ENCODE measurements around the gene NAP1L1.

Gene NAP1L1

DNA sequence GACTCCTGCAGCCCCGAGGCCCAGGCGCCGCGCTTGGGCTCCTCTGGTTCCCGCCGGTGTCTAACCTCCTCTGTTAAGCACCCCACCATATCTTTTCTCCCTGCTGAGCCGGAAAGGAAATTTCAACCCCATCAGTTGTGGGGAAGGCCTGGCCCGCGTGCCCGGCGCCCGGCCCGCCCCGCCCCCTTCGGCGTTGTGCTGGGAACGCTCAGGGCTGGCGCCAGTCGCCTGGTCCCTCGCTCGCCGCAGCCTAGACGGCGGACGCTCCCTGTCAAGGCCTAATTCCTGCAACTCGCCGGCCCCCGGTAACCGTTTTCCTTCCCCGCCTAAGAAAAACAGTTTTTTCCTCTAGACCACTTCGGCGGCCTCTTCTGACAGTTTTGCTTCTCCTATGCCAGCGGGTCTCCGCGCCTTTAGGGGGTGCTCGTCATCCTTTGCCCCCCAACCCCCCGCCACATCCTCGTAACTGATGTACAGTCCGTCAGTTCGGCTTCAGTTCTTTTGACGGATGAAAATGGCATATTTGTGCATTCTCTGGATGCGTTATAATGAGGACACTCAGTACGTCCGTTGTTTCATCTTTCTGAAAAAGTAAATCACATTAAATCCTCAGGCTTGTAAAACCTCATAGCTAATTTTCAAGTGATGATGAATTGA is 506 bp upstream of the NAP1L1 start:
- DNase-seq (ENCODE audit: low read depth in 2 of 2, low spot score in 1 of 2) = peak; percentile 21 to 26

DNA sequence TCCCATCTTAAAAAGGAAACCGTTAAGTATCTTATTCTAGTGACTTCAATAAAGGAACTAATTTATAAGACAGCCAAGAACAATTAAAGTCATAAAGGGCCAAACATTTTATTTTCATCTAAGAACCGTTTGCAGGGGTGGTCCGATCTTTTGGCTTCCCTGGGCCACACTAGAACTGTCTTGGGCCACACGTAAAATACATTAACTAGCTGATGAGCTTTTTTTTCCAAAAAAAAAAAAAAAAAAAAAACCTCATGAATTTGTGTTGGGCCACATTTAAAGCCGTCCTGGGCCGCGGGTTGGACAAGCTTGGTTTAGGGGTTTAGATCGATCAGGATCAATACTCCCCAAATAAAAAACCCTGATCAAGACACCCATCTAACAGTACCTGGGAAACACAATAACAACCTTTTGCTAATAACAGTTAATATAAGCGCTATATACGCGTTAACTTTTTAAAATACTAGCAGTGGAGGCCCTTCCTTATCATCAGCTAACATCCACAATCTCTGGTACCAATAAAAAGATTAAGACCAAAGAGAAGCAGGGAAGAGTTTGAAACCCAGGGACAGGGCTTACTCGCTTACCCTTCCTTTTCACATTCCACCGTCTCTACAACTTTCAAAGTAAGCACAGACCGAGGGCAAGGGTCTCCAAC is 1.1 kb downstream of the NAP1L1 start:
- no peak for DNase-seq (ENCODE audit: low read depth in 2 of 2, low spot score in 1 of 2)

DNA sequence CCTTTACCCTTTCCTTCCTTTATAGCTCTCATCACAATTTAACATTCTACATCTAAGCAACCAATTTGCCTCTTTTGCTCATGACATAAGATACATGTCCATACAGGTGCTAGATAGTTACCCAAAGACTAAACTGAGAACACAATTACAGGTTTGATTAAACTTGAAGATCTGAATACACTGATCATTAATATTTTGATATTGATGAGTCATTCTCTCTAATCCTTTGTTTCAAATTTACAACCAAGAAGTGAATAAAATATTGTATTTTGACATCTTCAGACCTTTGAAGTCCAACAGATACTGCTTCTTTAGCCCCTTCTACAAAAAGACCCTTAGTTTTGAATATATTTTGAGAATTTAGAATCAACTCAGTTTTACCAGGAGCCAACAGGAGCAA is 2.6 kb downstream of the NAP1L1 start:
- no peak for DNase-seq (ENCODE audit: low read depth in 2 of 2, low spot score in 1 of 2)

DNA sequence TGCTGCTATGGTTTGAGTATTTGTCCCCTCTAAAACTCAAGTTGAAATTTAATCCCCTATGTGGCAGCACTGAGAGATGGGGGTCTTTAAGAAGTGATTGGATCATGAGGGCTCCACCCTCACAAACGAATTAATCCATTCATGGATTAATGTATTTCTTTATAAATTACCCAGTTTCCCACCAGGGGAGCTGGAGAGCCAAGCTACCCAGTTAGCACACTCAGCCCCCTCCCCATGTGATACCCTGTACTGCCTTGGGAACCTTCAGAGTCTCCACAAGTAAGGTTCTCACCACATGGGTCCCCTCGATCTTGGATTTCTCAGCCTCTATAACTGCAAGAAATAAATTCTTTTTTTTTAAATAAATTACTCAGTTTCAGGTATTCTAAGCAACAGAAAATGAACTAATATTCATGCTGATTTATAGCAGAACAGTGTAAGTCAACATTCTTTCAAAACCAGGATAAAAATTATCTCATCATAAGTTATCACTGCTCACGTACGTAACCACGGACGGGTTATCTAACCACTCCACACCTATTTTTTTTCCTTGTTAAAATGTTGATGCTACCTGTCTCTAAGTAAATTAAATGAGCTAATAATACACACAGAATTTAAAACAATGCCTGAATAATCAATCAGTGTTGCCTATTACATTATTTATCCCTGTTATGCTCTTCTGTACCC is 3.6 kb downstream of the NAP1L1 start:
- no peak for DNase-seq (ENCODE audit: low read depth in 2 of 2, low spot score in 1 of 2)

DNA sequence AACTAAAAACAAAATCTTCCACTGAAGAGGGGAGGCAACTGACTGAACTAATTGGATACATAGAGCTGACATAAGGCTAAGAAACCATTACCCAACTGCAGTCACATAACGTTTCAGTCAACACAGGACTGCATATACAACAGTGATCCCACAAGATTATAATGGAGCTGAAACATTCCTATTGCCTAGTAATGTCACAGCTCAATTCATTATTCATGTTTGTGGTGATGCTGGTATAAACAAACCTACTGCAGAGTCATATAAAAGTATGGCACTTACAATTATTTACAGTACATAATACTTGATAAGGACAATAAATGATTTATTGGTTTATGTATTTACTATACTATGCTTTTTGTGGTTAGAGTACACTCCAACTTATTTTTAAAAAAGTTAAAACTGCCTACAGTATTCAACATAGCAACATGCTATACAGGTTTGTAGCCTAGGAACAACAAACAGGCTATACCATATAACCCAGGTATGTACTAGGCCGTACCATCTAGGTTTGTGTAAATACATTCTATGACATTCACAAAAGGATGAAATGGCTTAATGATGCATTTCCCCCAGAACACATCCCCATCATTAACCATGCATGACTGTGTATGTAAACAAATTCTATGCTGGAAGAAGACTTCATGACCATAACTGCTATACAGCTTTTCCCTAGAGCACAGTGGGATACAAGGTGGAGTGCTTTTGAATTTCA is 4.3 kb downstream of the NAP1L1 start:
- DNase-seq (ENCODE audit: low read depth in 2 of 2, low spot score in 1 of 2) = no peak

DNA sequence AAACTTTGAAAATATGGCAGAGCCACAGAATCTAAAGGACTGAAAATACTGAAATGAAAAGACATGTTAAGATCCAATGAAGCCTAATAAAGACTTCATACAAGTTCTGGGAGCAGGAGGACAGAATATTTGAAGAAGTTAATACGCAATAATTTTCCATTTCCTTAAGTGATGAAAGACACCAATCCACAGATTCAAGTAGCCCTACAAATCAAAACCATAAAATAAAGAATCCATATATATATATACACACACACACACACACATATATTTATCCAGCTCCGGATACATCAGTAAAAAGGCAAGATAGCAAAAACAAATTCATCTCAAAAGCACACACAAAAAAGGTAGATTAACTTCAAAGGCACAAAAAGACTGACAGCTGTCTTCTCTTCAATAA is 5.7 kb downstream of the NAP1L1 start:
- no peak for DNase-seq (ENCODE audit: low read depth in 2 of 2, low spot score in 1 of 2)

DNA sequence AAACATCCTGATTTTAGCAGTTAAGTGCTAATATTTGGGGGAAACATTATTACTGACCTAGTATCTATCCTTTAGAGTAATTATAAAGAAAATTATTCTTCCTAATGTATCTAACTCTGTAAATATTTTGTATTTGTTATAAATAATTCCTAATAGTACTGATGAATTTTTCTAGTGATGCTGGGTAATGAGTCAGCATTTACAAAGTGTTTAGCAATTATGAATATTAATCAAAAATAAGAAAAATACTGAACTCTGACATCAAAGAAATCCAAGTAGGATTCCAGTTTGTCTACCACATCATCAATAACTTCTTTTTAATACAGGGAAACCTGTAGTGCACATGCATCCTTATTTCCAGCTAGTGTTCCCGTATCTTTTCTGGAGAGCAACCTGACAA is 9.0 kb downstream of the NAP1L1 start:
- DNase-seq (ENCODE audit: low read depth in 2 of 2, low spot score in 1 of 2) = no peak

DNA sequence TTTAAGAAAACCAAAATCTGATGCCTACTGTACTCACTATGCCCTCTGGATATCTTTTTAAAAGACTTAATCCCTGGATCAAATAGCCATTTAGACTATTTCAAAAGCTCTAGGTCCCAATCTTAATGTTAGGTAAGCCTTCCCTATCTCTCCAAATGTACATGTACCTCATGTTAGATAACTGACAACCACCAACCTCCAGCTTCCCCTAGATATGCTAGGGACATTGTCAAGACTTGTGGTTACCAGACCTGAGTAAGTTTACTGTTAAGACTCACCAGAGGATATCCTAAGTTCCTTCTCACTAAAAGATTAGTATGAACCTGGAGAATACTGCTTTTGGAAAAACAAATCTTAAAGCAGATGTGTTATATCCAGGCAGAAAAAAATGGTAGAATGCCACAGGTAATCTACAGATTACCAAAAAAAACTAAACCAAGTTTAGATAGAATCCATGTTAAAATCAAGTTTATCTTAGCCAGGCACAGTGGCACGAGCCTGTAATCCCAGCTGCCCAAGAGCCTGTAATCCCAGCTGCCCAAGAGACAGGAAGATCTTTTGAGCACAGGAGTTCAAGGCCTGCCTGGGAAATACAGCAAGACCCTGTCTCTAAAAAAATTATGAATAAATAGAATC is 9.7 kb downstream of the NAP1L1 start:
- DNase-seq (ENCODE audit: low read depth in 2 of 2, low spot score in 1 of 2) = no peak

DNA sequence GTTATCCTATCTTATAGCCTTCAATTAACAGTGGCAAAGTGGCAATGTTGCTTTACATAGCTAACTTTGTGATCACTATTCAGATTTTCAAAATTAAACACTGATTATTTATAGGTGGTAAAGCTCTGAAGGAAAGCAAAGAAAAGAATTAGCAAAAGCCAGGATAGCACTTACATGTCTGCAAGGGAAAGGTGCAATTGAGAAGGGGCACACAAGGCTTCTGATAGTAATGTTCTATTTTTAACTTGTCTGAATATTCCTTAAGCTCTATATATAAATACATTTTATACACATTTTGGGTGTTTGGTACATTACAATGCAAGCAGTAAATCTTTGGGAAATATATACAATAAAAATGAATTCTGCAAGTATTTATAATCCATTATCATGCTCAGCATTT is 10.9 kb downstream of the NAP1L1 start:
- no peak for DNase-seq (ENCODE audit: low read depth in 2 of 2, low spot score in 1 of 2)

DNA sequence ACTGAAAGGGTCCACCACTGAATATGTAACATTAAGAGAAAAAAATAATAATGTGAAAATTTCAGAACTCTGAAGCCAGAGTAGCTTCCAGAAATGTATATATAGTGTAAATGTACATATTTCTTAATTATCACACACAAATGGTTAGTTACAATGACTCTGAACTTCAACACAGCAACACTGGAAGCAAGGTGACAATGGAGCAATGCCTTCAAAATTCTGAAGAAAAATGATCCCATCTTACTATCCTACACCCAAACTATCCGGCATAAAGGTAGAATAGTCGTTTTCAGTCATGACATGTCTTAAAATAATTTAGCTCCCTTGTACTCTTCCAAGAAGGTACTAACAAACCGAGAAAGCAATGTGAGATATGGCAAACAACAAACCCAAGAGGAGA is 11.9 kb downstream of the NAP1L1 start:
- no peak for DNase-seq (ENCODE audit: low read depth in 2 of 2, low spot score in 1 of 2)

DNA sequence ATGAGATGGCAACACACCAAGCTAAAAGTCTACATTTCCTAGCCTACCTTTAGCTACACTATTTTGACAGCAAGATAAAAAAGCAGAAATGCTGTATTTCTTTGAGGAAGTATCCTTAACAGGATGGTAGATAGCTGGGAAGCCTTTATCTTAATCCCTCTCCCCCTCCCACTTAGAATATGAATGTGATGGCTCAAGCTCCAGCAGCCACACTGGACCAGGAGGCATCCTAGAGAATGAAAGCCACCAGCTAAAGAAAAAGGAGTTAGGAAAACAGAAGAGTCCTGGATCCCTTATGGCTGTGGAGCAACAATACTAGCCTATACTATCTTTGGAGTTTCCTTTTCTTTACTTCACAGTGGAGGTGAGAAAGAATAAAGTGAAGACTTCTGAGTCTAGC is 15.1 kb downstream of the NAP1L1 start:
- no peak for DNase-seq (ENCODE audit: low read depth in 2 of 2, low spot score in 1 of 2)

DNA sequence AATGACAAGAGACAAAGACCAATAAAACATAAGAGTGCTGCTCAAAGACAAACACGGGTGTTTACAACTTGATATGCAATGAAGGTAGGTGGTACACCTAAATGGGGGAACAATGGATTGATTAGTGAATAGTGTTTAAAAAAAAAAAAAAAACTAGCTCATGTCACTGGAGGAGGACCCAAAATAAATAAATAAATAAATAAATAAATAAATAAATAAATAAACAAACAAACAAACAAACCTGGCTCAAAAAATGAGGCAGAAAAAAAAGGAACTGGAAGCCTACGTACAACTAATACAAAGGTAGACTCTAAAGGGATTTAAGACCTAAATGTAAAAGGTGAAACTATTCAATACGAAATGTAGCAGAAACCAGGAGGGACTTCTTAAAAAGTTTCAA is 18.6 kb downstream of the NAP1L1 start:
- DNase-seq (ENCODE audit: low read depth in 2 of 2, low spot score in 1 of 2) = no peak

DNA sequence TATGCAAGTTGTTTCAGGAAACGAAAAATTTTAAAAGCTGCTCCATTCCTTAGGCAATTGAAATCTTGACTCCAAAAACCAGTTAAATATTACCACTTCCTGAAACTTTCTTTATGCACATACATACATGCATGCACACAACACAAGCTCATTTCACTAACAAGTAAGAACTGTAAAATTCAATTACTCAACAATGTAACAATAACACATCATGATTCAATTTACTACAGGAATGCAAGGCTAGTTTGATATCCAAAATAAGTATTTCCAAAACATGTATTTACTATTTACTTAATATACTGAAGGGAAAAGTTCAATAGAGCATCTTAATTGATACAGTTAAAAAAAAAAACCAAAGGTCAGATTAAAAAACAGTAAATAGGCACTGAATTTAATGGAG is 19.6 kb downstream of the NAP1L1 start:
- no peak for DNase-seq (ENCODE audit: low read depth in 2 of 2, low spot score in 1 of 2)

DNA sequence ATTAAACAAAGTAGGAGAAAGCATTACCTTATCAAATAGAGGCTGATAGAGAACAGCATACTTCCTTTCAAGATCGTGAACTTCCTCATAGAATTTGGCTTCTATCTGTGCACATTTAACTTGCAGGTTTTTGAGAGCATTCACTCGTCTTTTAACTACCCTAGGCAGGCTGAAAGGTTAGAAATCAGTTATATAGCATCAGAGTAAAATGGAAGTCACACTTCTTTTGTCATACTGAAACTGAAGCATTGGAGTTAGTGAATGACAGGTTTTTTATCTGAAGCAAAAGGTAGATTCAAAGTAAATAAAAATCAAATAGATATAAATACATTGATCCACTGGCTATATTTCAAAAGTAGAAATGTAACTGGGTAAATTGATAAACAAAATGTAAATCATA is 24.4 kb downstream of the NAP1L1 start:
- DNase-seq (ENCODE audit: low read depth in 2 of 2, low spot score in 1 of 2) = no peak

DNA sequence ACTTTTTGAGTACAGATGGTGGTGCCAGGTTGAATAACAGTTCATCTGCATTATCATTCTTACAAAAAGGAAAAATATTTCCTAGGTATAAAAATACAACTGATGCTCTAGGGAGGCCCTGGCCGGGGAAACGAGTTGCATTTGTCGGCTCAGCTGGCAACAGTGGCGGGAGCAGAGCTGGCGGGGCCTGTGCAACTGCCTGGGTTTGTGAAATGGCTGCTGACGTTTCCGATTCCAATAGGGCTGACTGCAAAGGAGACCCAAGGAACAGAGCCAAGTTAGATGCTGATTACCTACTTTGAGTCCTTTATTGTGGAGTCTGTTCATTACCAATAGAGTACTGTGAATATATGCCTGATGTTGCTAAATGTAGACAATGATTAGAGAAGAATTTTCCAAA is 27.2 kb downstream of the NAP1L1 start:
- DNase-seq (ENCODE audit: low read depth in 2 of 2, low spot score in 1 of 2) = no peak

DNA sequence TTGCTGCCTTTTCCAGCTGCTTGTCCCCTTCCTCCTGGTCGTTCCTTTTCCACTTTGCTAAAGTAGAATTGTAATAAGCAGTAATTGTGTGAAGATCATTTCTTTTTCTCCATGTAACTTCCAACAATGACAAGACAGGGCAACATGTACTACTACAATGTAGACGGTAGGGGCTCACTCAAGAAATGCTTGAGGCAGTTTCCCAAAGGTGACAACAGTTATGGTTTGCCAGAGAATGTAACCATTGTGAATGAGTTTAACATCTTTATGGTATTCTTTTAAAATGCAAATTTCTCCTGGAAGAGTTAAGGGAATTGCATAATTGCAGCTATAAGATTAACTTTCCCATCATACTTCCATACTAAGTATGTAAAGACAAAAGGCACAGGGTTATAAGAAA is 29.1 kb downstream of the NAP1L1 start:
- no peak for DNase-seq (ENCODE audit: low read depth in 2 of 2, low spot score in 1 of 2)

DNA sequence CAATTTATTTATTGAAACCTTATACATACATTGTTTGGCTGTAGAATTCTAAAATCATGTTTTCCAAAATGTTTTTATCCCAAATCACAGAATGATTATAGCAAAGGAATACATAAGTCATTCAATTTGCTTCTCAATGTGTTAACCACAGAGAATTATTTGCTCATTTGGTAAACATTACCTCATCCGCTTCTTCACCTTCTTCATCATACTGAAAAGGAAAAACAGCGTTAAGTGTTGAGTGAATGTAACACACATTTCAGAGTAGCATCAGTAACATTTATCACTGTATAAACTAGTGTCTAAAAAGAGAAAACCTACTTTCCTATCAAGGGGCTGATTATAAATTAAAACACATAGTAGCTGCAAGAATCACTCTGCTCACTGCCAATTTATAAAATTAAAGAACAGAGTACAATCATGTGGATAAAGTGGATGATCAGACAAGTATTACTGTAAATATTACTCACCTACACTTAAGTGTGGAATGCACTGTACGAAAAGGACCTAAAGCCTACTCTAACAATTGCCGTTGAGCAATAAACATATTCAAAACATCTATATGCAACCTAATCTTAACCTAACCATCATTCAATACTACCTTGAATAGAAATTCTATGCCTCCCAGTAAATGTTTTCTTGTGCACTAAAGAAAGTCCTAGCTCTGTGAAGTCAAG is 34.8 kb downstream of the NAP1L1 start:
- no peak for DNase-seq (ENCODE audit: low read depth in 2 of 2, low spot score in 1 of 2)

DNA sequence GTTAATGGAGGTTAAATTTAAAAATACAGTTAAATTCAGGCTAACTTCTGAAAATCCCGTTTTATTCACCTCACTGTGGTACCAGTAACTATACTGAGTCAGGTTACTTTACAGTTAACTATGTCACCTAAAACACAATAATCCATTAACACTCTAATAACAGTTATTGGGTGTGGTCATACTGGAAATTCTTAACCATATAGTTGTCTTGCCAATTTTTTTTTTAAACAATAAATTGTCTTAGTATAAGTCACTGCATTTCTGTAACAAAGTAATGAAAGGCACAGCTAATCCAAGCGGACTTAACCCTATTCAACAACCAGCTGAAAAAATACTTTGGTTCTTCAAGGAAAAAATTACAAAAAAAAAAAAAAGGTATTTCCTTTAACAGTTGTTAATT is 36.7 kb downstream of the NAP1L1 start:
- no peak for DNase-seq (ENCODE audit: low read depth in 2 of 2, low spot score in 1 of 2)

DNA sequence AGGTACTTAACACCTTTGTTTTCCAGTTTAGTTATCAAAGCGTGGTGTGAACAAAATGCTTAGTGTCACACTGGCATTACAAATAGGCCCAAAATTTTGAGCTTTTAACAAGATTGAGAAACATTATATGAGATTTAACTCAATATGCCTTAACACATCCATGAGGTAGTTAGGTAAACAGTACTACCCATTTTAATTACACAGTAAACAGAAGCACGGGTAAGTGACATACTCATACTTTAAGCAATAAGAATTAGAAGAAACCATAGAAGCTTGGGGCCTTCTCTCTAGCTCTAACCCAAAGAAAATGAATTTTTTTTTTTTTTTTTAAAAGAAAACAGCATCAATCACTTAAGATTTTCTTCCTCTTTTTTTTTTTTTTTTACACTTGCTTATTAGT is 37.4 kb downstream of the NAP1L1 start:
- DNase-seq (ENCODE audit: low read depth in 2 of 2, low spot score in 1 of 2) = no peak

DNA sequence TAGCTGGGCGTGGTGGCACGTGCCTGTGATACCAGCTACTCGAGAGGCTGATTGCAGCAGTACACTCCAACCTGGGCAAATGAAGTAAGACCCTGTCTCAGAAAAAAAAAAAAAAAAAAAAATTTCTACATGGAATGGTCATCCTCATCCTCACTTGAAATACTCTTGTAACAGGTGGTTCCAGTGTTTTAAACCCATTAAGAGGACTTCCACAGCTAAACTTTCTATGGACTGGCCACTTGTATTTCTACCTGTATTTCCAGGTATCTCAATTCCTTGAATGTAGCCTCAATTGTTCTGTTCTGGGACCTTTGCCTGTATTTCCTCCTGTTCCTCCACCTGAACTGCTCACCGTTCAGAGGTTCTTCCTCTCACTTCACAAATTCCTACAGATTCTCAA is 41.1 kb downstream of the NAP1L1 start:
- DNase-seq (ENCODE audit: low read depth in 2 of 2, low spot score in 1 of 2) = no peak

DNA sequence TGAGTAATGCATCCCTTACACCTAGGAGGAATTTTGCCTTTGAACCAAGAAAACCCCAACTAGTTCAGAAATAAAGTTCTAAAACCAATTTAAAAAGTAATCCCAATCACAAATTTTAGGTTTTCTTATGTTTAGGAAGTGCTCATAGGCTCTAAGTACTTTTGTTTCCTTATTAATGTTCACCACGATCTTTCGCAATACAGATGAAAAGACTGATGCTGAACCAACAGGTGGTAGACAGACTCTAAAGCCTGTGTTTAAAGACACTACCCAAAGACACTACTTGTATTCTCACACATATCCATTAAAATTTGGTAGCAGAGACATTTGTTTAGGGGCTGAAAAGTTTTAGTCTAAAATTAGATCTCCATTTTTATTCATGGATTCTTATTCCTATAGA is 42.3 kb downstream of the NAP1L1 start:
- no peak for DNase-seq (ENCODE audit: low read depth in 2 of 2, low spot score in 1 of 2)
